DOHH2 (cell line): ENCODE data around the gene ASAP2.

Source experiments
- CTCF ChIP-seq: fragments of 200-600 bp; sonication (generic); IDR thresholded peaks from one replicate; pipeline ENCODE4 v1.5.1; 2014; ENCODE audit warnings: antibody characterized with exemption, mild to moderate bottlenecking, low read depth, low read length; ENCODE audit not compliant: poor library complexity, severe bottlenecking
- EZH2phosphoT487 ChIP-seq: fragments of 200-600 bp; sonication (generic); IDR thresholded peaks from 2 replicates; pipeline ENCODE4 v1.6.1; 2017; ENCODE audit warnings: borderline replicate concordance, mild to moderate bottlenecking, antibody characterized with exemption, low read length, moderate library complexity, mixed read lengths

- TF ChIP-seq CTCF (no peak), EZH2phosphoT487 (no peak)
Measured at GRCh38 chr2:9164112-9164608, 42.5 kb upstream of the ASAP2 start.
